PC-9 (cell line): ENCODE data around the gene GLYATL1B. TPM values are rescaled to one million over a fixed set of nuclear protein-coding genes. Genes with fewer than 3 reads are reported as not detected.
"Not testable (repeated sequence)": the region's sequence is repeated elsewhere in the genome, so short reads cannot be mapped to it uniquely, and the experiment has no call there.

Experiments used
- BruUV-seq: library from RNA; stranded (reverse); fragments of 400-500 nt; replicated peaks from 2 replicates; lab custom pipeline; 2021; lab: Mats Ljungman, UMichigan
- CTCF ChIA-PET: fragments of 300-600 bp; sonication (Branson Sonifier 250); formaldehyde crosslinking; loops from one replicate; lab custom pipeline; 2022; ENCODE audit warnings: antibody characterized with exemption; lab: Charles Lee
- POLR2A ChIA-PET: fragments of 300-600 bp; sonication (Branson Sonifier 250); formaldehyde crosslinking; loops from one replicate; lab custom pipeline; 2022; ENCODE audit warnings: antibody characterized with exemption; ENCODE audit not compliant: unreplicated experiment; lab: Charles Lee
- DNase-seq, 2 experiments: peaks; one replicate each; pipeline versions ENCODE4 v3.0.0 to v3.0.0-alpha.2; 2015 to 2022; ENCODE audit warnings: mixed read lengths in 1 of 2
- H2AFZ ChIP-seq: fragments of 200-600 bp; sonication (generic); 2 replicates; pipeline ENCODE4 v1.8.1; 2017; ENCODE audit warnings: antibody characterized with exemption
- H3F3A ChIP-seq: fragments of 200-600 bp; sonication (generic); 2 replicates; pipeline ENCODE4 v1.8.1; 2017; ENCODE audit warnings: antibody characterized with exemption, mild to moderate bottlenecking, low read depth; ENCODE audit not compliant: insufficient read depth
- H3K27ac ChIP-seq: fragments of 200-600 bp; sonication (generic); 2 replicates; pipeline ENCODE4 v1.6.1; 2016; ENCODE audit warnings: mixed run types
- H3K27me3 ChIP-seq: fragments of 200-600 bp; sonication (generic); 2 replicates; pipeline ENCODE4 v1.6.1; 2016; ENCODE audit warnings: low read depth, mixed run types; ENCODE audit not compliant: insufficient read depth
- H3K36me3 ChIP-seq: fragments of 200-600 bp; sonication (generic); 2 replicates; pipeline ENCODE4 v1.6.1; 2016; ENCODE audit warnings: low read depth, mixed run types
- H3K4me1 ChIP-seq: fragments of 200-600 bp; sonication (generic); replicated peaks from 2 replicates; pipeline ENCODE4 v1.6.1; 2016; ENCODE audit warnings: mixed run types; ENCODE audit not compliant: insufficient read depth
- H3K4me2 ChIP-seq: fragments of 200-600 bp; sonication (generic); 2 replicates; pipeline ENCODE4 v1.6.1; 2017; ENCODE audit warnings: mixed run types
- H3K4me3 ChIP-seq: fragments of 200-600 bp; sonication (generic); 2 replicates; pipeline ENCODE4 v1.6.1; 2016; ENCODE audit warnings: mixed run types
- H3K79me2 ChIP-seq: fragments of 200-600 bp; sonication (generic); 2 replicates; pipeline ENCODE4 v1.6.1; 2017; ENCODE audit warnings: low read depth, mixed run types
- H3K9me2 ChIP-seq: fragments of 200-600 bp; sonication (generic); 2 replicates; pipeline ENCODE4 v1.8.1; 2017; ENCODE audit warnings: mild to moderate bottlenecking; ENCODE audit not compliant: insufficient read depth
- H3K9me3 ChIP-seq: fragments of 200-600 bp; sonication (generic); 2 replicates; pipeline ENCODE4 v1.8.1; 2016; ENCODE audit warnings: low read depth; ENCODE audit not compliant: insufficient read depth
- H4K20me1 ChIP-seq: fragments of 200-600 bp; sonication (generic); 2 replicates; pipeline ENCODE4 v1.8.1; 2017; ENCODE audit not compliant: insufficient read depth
- EZH2 ChIP-seq: fragments of 200-600 bp; sonication (generic); IDR thresholded peaks from 2 replicates; pipeline ENCODE4 v1.8.0; 2017; ENCODE audit warnings: antibody characterized with exemption, low read depth
- intact Hi-C: fragments of 100-400 bp; cut with micrococcal nuclease; formaldehyde crosslinking; loops from one replicate; pipeline ENCODE4 v1.10.0; 2022; ENCODE audit not compliant: unreplicated experiment
- total RNA-seq: library from RNA; stranded (reverse); gene quantifications from 2 replicates; pipeline ENCODE4 v1.2.3, GENCODE V29; 2021
- TF ChIP-seq, protein P1 (sequence below): fragments of 200-600 bp; sonication (generic); conservative IDR thresholded peaks from 2 replicates; pipeline ENCODE4 v1.6.1; 2017; ENCODE audit warnings: mixed run types, antibody characterized with exemption, mild to moderate bottlenecking, moderate library complexity

GLYATL1B gene
- total RNA-seq, 1 experiment from 2014 or later = not detected

DNA sequence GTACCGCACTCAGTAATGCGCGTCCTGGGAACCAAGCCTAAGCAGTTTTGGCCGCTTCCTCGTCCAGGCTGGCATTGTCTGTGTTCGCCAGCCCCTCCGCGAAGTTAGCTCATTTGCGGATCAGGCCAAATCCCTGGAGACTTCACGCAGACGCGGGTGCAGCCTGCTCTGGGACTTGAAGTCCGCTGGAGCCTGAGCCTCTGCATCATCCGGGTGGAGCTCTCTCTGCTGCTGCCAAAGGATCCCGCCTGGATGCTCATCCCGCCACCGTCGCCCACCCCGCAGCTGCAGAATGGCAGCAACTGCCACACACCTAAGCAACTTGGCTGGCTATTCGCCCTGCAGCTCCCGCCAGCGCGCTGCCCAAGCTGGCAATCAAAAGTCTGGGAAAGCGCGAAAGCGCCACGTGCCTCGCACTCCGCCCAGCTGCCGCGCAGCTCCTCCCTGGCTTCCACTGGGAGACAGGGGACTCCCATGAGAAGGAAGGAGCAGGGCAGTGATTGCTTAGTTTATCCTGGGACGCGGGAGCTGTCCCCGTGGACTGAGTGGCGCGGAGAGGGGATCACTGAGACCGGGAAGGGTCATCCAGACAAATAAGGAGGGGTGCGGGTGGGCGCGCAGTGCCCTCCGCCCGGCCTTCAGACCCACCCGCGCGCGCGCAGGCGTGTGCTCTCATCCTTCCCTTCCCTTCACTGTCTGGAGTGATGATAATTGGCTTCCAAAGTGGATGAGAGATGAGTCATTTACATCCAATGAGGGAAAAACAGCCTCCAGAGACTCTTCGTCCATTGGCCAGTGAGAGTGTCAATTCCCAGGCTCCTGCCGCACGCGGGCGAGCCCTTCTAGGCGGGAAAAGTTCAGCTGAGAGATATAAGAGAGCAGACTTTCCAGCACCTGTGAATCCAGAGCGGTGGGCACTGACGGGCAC lies 23.2 kb upstream of the GLYATL1B start:
- Histone ChIP-seq H3F3A (no peaks in the 10 kb centered on the region), H2AFZ (no peak overlapping the region), H3K9me3 (no peaks in the 10 kb centered on the region), H3K4me3 (no peak overlapping the region), H3K27ac (no peak overlapping the region), H3K4me1 (no peaks in the 10 kb centered on the region), H3K27me3 (peaks cover 73% of the 10 kb centered on the region), H3K36me3 (no peaks in the 10 kb centered on the region), H4K20me1 (no peaks in the 10 kb centered on the region), H3K79me2 (no peaks in the 10 kb centered on the region), H3K4me2 (no peak overlapping the region), H3K9me2 (no peaks in the 10 kb centered on the region)
- ChIA-PET POLR2A (no interaction called here), CTCF (no interaction called here)
- DNase-seq = no peak
- no TSS peak for BruUV-seq
- intact Hi-C loops = no loop called here
- TF ChIP-seq, protein P1, sequence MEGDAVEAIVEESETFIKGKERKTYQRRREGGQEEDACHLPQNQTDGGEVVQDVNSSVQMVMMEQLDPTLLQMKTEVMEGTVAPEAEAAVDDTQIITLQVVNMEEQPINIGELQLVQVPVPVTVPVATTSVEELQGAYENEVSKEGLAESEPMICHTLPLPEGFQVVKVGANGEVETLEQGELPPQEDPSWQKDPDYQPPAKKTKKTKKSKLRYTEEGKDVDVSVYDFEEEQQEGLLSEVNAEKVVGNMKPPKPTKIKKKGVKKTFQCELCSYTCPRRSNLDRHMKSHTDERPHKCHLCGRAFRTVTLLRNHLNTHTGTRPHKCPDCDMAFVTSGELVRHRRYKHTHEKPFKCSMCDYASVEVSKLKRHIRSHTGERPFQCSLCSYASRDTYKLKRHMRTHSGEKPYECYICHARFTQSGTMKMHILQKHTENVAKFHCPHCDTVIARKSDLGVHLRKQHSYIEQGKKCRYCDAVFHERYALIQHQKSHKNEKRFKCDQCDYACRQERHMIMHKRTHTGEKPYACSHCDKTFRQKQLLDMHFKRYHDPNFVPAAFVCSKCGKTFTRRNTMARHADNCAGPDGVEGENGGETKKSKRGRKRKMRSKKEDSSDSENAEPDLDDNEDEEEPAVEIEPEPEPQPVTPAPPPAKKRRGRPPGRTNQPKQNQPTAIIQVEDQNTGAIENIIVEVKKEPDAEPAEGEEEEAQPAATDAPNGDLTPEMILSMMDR = no peak
- no peak for TF ChIP-seq EZH2

DNA sequence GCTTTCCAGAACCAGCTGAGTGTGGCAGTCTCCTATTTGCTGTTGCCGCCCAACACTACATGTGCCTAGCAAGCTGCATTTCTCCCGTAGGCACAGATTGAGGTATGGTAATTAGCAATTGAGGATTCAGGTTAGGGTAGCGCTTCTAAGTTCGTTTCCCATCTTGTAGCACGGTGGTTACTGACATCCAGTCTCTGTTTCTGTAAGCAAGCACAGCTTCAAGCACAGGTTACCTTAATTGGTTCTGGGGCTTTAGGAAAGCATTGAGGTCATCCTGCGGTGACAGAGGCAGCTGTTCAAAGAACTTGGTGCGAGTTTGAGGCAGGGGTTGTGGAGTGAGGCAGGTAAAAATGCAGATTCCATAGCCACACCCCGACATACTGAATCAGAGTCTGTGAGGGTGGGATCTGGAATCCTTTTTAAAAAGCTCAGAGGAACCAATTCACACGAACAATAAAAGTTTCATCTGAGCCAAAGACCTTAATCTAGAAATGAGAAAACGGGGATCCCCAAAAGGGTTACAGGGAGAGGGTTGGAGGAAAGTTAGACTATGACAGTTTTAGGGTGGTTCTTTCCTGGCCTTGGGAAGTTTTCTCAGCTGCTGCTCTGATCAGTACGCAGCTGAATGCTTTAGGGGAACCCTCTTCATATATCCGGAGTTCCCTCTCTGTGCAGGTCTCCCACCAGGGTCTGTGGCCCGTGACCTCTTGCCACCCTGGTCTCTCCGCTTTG lies 21.9 kb upstream of the GLYATL1B start:
- H3K4me1 ChIP-seq, DNase-seq, intact Hi-C loops, POLR2A ChIA-PET, H3K9me2 ChIP-seq, H3K9me3 ChIP-seq, BruUV-seq, H3K79me2 ChIP-seq, H3K36me3 ChIP-seq, H4K20me1 ChIP-seq, H2AFZ ChIP-seq, H3K4me3 ChIP-seq, H3K4me2 ChIP-seq, H3K27ac ChIP-seq, CTCF ChIA-PET, H3F3A ChIP-seq: not testable (repeated sequence)
- peaks cover 86% of the 10 kb centered on the region for H3K27me3 ChIP-seq

DNA sequence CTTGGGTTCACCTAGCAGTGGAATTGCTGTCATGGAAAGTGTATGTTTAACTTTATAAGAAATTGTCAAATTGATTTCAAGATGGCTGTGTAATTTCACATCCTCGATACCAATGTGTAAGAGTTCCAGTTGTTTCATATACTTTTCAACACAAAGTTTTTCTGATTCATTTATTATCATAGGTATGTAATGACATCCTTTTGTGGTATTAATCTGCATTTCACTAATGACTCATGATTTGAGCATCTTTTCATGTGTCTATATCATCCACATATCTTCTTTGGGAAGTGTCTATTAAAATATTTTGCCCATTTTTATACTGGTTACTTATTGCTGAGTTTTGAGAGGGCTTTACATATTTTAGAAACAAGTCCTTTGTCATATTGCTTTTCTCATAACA lies 17.0 kb upstream of the GLYATL1B start:
- intact Hi-C loops = no loop called here
- DNase-seq = no peak
- peaks cover 68% of the 10 kb centered on the region for H3K27me3 ChIP-seq
- no peaks in the 10 kb centered on the region for H3K79me2 ChIP-seq
- H3K4me3 ChIP-seq = no peak overlapping the region
- H4K20me1 ChIP-seq = no peaks in the 10 kb centered on the region
- no peak overlapping the region for H2AFZ ChIP-seq
- H3F3A ChIP-seq = no peaks in the 10 kb centered on the region
- H3K9me2 ChIP-seq = no peaks in the 10 kb centered on the region; the same call in 1 of the 2 replicates
- BruUV-seq = no TSS peak
- ChIA-PET POLR2A (no interaction called here), CTCF (no interaction called here)
- no peaks in the 10 kb centered on the region for H3K9me3 ChIP-seq
- no peaks in the 10 kb centered on the region for H3K4me1 ChIP-seq
- H3K27ac ChIP-seq = no peak overlapping the region
- TF ChIP-seq EZH2 = no peak
- TF ChIP-seq, protein P1 = no peak
- H3K4me2 ChIP-seq = no peak overlapping the region
- no peaks in the 10 kb centered on the region for H3K36me3 ChIP-seq
